Skin of body (tissue), 2 donors: ENCODE data around the gene SPRYD3. TPM values are rescaled to one million over a fixed set of nuclear protein-coding genes. Genes with fewer than 3 reads are reported as not detected.
"Not testable (repeated sequence)": the region's sequence is repeated elsewhere in the genome, so short reads cannot be mapped to it uniquely, and the experiment has no call there.

ENCODE experiments used
- DNase-seq: peaks from one replicate; lab custom pipeline; 2025; lab: John Stamatoyannopoulos, UW
- total RNA-seq: library from RNA; depleted of rRNA; stranded (reverse); fragments of >200 nt; gene quantifications from one replicate; pipeline ENCODE4 v1.2.3, GENCODE V29; 2014

SPRYD3 gene
- total RNA-seq, 1 donor from 2014 or later: 13.1 TPM

DNA sequence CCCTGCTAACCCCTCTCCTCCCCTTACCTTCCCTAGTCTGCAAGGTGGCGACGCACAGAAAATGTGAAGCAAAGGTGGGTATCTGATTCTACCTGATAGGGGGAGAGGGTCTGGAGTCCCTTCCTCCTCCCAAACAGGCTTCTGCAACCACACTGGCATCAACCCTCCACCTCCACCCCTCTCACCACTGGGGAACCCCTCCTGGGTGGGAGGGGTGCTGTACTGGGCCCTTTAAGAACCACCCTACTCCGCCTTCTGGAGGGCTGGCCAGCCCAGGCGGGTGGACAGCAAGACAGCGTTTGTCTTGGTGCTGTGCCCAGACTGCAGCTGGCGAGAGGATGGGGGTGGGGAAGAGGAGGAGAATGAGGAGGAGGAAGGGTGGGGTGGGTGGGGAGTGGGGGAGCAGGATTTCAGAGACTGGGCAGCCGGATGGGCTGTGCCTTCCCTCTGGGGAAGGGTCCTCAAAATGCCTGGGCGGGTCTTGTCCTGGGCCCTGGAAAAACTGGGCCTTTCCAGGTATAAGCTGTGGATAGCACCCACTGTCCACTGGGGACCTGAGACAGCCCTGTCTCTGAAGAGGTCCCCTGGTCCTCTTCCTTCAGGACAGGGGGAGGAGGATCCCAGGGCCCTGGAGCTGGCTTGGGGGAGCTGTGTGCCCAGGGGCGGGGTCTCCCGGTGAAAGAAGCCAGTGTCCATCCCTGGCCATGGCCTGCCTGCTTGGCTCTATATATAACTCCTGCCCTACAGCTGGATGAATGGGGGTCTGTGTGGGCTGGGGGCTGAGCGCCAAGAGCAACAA is 26.6 kb downstream of the SPRYD3 start:
- DNase-seq: peak; percentile 66

DNA sequence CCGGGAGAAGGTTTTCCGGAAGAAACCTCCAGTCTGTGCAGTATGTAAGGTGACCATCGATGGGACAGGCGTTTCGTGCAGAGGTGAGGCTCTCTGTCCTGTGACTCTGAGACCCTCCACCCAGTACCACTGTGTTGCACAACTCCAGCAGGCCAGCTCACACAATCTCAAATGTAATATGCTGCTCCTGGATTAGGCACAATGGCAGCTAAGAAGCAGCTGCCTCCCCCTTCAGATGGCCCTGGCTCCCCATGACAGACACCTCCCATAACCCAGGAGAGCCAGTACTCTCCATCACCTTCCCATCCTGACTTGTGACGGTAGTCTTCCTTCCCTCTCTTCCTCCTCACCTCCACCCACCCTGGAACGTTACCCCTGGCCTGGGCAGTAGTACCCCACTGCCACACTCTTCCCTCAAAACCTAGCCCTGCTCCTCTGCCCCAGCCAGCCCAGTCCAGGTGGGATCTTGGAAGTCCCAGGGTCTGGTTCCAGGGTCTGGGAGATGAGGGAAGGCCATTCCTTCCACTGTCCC is 27.2 kb downstream of the SPRYD3 start:
- DNase-seq: no peak

DNA sequence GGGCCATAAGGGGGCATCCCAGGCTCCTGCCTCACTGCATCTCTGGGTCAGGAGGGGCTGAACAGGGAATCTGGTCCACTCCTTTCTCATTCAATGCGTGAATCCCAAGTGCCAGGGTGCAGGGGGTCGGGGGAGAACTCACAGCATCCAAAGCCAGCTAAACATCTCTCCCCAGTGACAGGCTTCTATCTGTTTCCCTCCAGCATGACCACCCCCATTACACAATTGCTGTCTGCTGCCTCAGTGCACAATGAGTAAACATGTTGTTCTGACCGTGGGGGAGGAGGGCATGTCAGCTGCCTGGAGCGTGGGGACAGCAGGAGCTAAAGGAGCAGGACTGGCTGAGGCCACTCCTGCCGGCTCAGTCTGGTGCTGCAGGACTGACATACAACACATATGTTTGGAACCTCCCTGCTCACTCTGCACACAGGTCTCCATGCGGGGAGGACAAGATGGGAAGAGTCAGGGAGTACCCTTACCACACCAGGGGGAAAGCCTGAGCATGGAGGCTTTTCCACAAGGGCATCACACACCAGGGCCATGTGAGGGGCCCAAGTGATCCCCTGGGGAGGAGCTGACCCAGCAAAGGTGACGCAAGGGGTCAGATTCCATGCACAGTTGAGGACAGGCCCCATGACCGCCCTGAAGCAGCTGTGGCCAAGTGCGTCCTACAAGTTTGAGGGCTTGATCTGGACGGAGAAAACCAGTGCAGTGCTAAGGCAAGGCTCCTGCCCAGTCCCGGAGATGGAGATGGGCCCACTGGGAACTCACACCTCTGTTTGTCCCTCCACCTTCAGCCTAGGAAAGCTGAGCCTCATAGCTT is 27.9 kb downstream of the SPRYD3 start:
- DNase-seq: no peak

DNA sequence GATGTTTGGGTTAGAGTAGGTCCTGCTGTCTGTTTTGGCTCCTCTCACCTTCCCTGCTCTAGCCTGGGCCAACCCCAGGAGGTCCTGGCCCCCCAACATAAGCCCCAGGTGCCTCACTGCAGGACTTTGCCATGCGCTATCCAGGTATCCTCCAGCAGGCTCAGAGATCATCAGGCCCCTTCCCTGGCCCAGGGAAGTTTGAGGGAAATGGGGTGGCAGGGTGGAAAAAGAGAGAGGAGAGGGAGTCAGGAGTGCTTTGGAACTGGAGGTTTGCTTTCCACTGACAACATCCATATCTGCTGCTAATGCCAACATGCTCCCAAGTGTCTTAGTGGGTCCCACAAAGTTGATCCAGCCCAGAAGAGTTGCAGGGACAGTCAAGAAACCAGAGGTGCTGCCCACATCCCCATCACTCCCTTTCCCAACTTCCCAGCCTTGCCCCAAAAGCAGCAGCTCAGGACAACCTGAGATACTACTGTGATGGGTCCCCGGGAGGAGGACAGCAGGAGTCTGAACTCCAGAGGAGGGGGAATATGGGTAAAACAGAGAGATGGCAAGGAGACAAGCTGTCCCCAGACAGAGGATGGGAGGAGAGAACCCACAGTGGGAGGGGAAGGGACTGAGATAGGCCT is 28.6 kb downstream of the SPRYD3 start:
- no peak for DNase-seq

DNA sequence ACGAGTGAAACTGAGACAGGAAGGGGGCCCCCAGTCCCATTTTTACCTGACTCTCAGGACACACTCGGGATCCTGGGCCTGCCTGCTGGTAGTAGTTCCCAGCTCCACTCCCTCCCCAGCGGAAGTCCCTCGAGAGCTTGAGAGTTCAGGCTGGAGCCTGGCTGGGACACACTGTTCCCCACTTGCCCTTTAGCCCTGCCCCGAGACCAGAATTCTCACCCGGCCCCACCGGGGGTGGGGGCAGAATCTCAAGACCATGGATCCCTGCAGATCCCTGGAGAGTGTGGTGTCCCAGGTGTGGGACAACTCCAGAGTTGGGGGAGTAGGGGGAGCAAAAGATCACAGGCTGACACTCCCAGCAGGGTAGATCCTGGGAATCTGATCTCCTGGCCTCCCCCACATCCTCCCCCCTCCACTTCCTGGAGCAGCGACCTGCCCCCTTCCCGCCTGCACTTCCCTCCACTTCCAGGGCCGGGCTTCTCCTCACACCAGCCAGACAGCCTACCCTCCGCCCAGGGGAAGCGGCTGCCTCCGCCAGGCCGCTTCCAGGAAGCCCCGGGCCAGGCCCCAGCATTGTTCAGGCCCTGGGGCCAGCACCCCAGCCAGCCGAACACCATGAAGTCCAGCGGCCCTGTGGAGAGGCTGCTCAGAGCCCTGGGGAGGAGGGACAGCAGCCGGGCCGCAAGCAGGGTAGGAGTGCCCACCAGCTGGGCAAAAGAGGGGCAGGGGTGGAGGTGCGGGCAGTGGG is 29.4 kb downstream of the SPRYD3 start, which contains the start of gene TNS2:
TNS2 (plus strand) TSS at position 495 of the 748 bp plus-strand sequence; CDS start at position 616, 121 bp downstream.
- DNase-seq: peak; percentile 29

DNA sequence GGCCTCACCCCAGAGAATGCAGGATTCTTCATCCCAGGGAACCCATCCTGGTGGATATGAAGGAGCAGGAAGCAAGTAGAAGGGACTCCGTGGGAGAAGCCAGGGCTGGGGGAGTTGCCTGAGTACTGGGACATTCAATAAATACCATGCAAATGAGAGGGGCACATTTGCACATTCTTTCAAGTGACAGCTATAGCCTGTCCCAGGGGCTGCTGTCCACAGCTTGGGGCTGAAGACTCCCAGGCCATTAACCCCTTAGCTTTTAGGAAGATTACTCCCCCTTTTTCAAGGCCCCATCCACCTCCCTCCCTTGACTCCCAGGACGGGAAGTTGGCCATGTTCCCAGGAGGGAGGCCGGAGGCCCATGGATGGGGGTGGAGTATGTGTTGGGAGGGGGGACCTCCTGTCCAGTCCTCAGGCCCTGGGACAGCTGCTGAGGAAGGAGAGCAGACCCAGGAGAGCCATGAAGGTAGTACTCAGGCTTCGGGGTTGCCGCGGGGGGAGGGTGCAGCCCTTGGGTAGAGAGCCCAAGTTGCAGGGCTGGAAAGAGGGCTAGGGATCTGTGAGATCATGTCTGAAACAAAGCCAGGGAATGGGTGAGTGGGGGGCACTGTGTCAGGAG is 30.3 kb downstream of the SPRYD3 start:
- DNase-seq: peak; percentile 81

DNA sequence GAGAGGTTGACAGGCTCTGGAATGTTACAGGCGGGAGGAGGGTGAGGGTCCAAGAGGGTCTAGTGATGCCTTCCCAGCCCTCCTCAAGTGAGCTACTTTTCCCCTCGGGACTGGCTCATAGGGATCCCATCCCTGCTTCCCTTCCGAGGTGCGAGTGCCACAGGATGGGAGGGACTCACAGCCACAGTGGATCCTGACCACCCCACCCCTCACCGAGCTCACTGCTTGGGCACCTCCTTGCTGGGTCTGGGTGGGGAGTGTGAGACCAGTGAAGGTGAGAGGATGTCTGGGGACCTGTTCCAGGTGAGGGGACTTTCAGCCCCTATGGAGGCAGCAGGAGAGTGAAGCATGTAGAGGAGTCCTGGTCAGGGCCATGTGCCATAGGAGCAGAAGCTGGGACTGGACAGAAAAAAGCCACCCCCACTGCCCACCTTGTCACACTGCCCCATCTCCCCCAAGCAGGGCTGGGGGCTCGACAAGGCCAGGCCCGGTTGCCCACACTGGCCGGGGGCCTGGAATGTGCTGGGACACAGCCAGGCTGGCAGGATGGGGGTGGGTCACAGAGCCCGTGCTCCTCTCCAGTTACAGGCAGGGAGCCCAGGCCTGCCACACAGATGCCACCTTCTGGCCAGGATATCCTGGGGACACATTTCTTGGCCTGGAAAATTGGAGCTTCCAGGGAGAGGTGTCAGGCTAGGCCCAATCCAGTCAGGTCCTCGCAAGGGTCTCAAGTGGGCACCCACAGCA is 31.0 kb downstream of the SPRYD3 start:
- no peak for DNase-seq

DNA sequence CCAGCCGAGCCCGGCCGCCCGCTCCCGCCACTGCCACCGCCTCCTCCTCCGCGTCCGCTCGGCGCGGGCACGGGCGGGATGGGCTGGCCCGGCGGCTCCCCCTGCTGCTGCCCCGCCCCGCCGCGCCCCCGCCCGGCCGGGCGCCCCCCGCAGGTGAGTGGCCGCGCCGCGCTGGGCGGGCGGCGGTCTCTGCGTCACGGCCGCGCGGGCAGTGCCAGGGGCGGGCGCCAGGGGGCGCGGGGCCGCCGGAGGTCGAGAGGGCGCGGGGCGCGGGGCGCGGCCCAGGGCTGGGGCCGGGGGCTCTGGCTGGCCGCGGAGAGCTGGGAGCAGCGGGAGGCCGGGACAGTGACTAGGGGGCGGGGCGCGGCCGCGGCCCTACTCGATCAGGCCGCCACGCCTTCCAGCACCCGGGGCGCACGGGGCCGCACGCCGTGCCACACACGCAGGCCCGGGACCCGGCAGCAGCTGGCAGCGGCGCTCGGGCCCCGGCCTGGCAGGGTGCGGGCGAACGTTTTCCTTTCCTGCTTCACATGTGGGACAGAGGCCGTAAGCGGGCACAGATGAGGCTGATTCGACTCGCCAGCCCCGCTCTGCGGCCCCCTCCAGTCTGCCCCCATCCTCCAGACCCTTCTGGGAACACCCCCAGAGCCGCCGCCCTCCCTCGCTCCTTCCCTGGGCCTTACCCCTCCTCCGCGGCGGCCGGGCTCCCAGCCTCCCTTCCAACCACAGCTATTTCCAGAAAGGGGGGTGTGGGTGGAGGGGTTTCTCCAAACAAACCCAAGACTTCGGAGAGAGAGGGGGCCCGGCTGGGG is 31.8 kb downstream of the SPRYD3 start:
- peak; percentile 83 for DNase-seq

DNA sequence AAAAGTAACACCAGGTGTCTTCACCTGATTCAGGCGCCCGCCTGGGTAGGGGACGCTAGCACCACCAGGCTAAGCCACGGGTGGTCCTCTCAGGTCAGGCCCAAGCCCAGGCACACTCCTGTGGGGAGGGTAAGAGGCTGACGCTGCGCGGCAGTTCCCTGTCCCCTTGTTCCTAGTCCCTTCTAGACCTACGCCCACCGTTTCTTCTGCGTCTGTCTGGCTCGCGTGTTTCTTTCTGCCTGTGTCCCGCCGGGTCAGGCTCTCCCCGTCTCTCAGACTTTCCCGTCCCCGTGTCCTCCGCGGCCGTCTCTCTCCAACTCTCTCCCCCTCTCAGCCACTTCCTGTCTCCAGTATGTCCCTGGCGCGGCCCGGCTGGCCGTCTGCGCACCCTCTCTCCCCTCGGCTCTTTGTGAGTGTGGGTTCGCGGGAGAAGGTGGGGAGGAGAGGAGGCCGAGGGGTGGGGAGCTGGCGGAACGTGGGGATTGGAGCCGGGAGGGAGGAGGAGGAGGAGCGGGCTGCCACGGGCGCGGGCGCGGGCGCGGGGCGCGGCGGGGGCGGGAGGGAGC is 32.5 kb downstream of the SPRYD3 start:
- DNase-seq: peak; percentile 86

DNA sequence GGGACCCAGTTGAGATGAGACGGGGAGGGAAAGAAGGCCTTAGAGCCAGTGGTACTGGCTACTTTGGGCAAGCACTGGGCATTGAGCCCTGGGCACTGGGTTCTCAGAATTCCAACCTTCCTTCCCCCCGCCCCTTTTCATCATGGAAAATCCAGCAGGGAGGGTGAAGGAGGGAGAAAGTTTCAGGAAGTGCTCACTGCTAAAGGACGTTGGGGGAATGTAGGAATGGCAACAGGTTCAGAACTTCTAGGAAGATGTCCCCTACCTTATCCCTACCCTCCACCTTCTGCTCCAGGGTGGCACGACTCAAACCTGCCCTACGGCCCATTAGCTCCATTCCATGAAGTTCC is 33.5 kb downstream of the SPRYD3 start:
- DNase-seq: no peak

DNA sequence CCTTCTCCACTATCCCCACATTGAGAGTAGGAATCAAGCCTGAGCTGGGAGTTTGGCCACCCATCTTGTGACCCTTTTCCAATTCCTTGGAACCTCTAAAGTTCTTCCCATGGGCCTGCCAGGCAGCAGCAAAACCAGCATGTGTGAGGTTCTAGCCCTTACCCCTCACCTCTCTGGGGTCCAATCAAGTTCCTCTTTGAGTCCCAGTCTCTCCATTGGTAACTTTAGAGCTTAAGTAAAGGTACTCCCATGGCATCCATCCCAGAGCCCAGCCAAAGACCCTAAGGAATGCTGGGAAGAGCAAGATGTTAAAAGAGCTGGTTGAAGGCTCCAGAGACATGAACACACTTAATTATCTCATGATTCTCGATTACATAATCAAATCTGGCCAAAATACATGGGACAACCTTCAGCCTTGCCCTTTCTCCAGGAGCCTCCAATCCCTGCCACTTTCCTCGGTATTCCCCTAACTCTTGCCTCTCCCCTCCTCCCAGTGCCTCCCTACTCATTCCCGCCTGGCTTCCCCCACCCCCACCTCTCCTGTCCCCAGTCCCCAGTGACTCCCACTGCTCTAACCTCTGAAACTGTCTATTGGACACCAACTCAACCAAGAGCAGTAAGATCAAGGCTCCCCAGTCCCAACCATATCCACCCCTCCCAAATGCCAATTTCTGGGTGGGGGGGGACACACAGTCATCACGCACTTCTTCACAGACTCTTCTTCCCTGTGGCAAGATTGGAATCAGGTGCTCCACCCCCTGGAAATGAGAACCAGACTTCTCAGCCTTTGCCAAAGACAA is 34.1 kb downstream of the SPRYD3 start:
- DNase-seq: no peak

DNA sequence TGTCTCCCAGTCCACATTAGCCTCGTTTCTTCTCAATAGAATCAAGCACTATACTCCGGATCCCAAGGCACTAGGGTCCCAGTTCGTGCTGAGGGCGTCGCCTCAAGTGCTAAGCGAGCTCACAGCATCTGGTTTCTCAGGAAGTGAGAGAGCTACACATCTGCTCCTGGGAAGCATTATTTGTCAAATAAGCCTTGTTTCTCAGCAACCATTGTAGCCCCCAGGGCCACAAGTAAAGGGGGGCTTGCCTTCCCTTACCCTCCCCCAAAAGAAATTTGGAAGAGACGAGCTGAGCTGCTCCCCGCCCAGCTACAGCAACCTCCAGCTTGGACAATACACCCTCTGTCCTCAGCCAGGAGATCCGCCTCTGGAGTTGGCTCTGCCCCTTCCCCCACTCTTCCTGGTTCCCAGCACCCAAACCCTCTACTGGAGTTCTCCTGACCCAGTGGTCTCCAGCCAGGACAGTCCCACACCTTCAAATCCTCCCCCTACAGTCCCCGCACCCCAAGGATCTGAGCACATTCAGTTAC is 35.1 kb downstream of the SPRYD3 start:
- peak; percentile 92 for DNase-seq

DNA sequence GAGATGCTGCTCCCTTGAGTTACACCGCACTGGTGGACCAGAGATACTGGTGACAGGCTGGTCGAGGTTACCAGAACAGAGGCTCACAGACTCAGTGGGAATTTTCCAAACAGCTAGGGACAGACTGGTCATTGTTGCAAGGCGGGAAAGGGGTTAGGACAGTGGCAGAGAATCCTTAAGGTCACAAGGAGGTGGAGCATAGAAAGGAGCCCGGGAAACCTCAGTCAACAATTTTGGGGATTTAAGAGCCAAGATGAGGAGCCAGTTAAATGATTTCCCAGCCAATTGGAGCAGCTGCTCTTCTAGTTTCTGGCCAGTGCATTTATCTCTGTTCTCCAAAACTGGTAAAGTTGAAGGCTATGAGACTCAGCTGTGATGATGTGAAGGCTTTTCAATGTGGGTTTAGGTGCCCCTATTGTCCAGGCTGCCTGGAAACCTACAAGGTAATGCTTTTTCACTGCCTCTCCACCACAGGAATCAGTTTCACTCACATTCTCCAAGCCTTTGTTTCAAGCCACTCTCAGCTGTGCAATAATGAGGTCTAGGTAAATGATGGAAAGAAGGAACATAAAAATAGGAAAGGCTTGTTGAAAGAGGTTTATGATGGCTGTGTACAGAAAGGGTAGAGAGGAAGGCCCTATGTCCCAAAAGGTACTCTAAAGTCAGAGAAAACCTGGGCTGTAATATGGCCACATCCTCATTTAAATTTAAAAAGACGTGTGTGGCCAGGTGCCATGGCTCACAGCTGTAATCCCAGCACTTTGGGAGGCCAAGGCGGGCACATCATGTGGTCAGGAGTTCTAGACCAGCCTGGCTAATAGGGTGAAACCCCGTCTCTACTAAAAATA is 36.4 kb downstream of the SPRYD3 start:
- DNase-seq: no peak

DNA sequence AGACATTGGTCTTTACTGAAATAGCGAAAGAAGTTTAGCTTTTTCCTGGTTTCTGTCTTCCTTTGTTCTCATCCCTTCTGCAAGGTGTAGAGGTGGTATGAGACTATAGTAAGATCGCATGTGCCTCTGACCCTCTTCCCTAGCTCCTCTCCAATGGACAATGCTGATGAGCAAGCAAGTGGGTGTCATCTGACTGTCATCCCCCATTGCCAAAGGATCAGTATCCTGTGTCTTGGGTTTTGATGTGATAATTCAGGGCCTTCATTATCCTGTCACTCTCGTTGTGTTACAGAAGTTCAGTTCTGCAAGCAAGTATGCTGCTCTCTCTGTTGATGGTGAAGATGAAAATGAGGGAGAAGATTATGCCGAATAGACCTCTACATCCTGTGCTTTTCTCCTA is 39.3 kb downstream of the SPRYD3 start:
- DNase-seq: no peak

DNA sequence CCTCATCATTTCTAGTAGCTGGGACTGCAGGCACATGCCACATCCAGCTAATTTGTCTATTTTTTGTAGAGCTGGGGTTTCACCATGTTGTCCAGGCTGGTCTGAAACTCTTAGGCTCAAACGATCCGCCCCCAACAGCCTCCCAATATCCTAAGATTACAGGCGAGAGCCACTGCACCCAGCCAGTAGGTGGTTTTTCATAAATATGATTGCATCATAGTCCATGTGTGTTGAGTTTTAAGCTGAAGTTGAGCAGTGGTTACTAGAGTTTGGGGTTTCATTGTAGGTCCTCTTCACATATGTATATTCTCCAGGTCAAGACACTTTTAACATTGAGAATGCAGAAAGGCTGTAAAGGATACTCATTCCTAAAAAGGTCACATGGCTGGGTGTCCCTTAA is 42.4 kb downstream of the SPRYD3 start:
- DNase-seq: no peak

DNA sequence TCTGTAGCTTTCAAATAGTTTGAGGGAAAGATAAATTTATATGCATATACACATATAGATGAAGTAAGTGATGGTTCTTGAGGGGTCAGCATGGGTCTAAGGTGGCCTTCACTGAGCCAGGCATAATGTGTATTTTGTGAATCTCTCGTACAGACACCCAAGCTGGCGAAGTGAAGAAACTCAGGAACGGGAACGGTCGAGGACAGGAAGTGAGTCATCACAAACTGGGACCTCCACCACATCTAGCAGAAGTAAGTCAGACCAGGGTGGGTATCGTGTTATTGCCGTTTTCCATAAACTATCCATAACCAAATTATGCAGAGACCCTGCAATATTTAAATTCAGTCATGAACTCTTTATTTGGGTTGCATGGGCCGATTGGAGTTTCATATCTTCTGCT is 44.7 kb downstream of the SPRYD3 start:
- DNase-seq: no peak

DNA sequence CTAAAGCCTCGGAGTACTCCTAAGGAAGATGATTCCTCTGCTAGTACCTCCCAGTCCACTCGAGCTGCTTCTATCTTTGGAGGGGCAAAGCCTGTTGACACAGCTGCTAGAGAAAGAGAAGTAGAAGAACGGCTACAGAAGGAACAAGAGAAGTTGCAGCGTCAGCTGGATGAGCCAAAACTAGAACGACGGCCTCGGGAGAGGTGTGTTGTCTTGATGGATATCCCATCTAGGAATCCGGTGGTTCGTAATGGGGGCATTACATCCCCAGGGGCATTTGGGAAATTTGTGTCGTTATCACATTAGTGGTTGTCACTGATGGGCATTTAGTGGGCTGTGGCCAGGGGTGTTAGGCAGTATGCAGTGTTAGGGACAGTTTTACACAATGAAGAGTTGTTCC is 45.4 kb downstream of the SPRYD3 start:
- DNase-seq: not testable (repeated sequence)
